ENCODE results near the gene ATP2A2.
A peak's percentile ranks its signal among the peaks of the same experiment; 100 is the strongest.
"Not testable (repeated sequence)": the region's sequence is repeated elsewhere in the genome, so short reads cannot be mapped to it uniquely, and the experiment has no call there.

The ATP2A2 gene

GRCh38 chr12:110280779-110281548 is at the start of gene ATP2A2:
Gene ATP2A2 (plus strand): TSS chr12:110281247. CDS start chr12:110281790, 543 bp downstream.
- peak; percentile 84 to 86 for DNase-seq (ENCODE audit: low read depth in 1 of 2, low spot score in 1 of 2)

- no peak for DNase-seq (ENCODE audit: low read depth in 1 of 2, low spot score in 1 of 2)
Measured at GRCh38 chr12:110233212-110233903, 47.7 kb upstream of the ATP2A2 start.

GRCh38 chr12:110234331-110234751 is 46.7 kb upstream of the ATP2A2 start:
- no peak for DNase-seq (ENCODE audit: low read depth in 1 of 2, low spot score in 1 of 2)

- DNase-seq (ENCODE audit: low read depth in 1 of 2, low spot score in 1 of 2), result no peak
Measured at GRCh38 chr12:110234755-110235154, 46.3 kb upstream of the ATP2A2 start.

- DNase-seq (ENCODE audit: low read depth in 1 of 2, low spot score in 1 of 2), result no peak
Measured at GRCh38 chr12:110235383-110235782, 45.7 kb upstream of the ATP2A2 start.

GRCh38 chr12:110243227-110243626 is 37.8 kb upstream of the ATP2A2 start:
- DNase-seq (ENCODE audit: low read depth in 1 of 2, low spot score in 1 of 2), result no peak

GRCh38 chr12:110244372-110244771 is 36.7 kb upstream of the ATP2A2 start:
- no peak for DNase-seq (ENCODE audit: low read depth in 1 of 2, low spot score in 1 of 2)

- no peak for DNase-seq (ENCODE audit: low read depth in 1 of 2, low spot score in 1 of 2)
Measured at GRCh38 chr12:110244829-110245228, 36.2 kb upstream of the ATP2A2 start.

- DNase-seq (ENCODE audit: low read depth in 1 of 2, low spot score in 1 of 2), result peak; percentile 8 to 36
Measured at GRCh38 chr12:110245369-110245772, 35.7 kb upstream of the ATP2A2 start.

- DNase-seq (ENCODE audit: low read depth in 1 of 2, low spot score in 1 of 2), result no peak
Measured at GRCh38 chr12:110246636-110247339, 34.3 kb upstream of the ATP2A2 start.

- DNase-seq (ENCODE audit: low read depth in 1 of 2, low spot score in 1 of 2), result no peak
Measured at GRCh38 chr12:110247340-110248095, 33.5 kb upstream of the ATP2A2 start.

GRCh38 chr12:110248096-110248447 is 33.0 kb upstream of the ATP2A2 start:
- no peak for DNase-seq (ENCODE audit: low read depth in 1 of 2, low spot score in 1 of 2)

- DNase-seq (ENCODE audit: low read depth in 1 of 2, low spot score in 1 of 2), result no peak
Measured at GRCh38 chr12:110249105-110249504, 31.9 kb upstream of the ATP2A2 start.

GRCh38 chr12:110249716-110250225 is 31.3 kb upstream of the ATP2A2 start:
- DNase-seq (ENCODE audit: low read depth in 1 of 2, low spot score in 1 of 2), result no peak

GRCh38 chr12:110251381-110251780 is 29.7 kb upstream of the ATP2A2 start:
- no peak for DNase-seq (ENCODE audit: low read depth in 1 of 2, low spot score in 1 of 2)

- no peak for DNase-seq (ENCODE audit: low read depth in 1 of 2, low spot score in 1 of 2)
Measured at GRCh38 chr12:110252716-110253115, 28.3 kb upstream of the ATP2A2 start.

- no peak for DNase-seq (ENCODE audit: low read depth in 1 of 2, low spot score in 1 of 2)
Measured at GRCh38 chr12:110253176-110253575, 27.9 kb upstream of the ATP2A2 start.

GRCh38 chr12:110254971-110255540 is 26.0 kb upstream of the ATP2A2 start:
- no peak for DNase-seq (ENCODE audit: low read depth in 1 of 2, low spot score in 1 of 2)

GRCh38 chr12:110255890-110256456 is 25.1 kb upstream of the ATP2A2 start:
- DNase-seq (ENCODE audit: low read depth in 1 of 2, low spot score in 1 of 2), result not testable (repeated sequence)

GRCh38 chr12:110256780-110257431 is 24.1 kb upstream of the ATP2A2 start:
- no peak for DNase-seq (ENCODE audit: low read depth in 1 of 2, low spot score in 1 of 2)

Data from stimulated activated CD4-positive, alpha-beta T cell treated with anti-CD3 and anti-CD28 coated beads, Interleukin-15, amount 100 ng/mL, for 1 hour (primary cell).